HG02763 (cell line): Measurements from ENCODE around the gene LPA.

Experiments used
- ATAC-seq: cut with Tn5 transposase; IDR thresholded peaks from one replicate; pipeline ENCODE4 v1.9.1; 2021; ENCODE audit warnings: mild to moderate bottlenecking, moderate library complexity; ENCODE audit not compliant: unreplicated experiment

LPA gene

DNA sequence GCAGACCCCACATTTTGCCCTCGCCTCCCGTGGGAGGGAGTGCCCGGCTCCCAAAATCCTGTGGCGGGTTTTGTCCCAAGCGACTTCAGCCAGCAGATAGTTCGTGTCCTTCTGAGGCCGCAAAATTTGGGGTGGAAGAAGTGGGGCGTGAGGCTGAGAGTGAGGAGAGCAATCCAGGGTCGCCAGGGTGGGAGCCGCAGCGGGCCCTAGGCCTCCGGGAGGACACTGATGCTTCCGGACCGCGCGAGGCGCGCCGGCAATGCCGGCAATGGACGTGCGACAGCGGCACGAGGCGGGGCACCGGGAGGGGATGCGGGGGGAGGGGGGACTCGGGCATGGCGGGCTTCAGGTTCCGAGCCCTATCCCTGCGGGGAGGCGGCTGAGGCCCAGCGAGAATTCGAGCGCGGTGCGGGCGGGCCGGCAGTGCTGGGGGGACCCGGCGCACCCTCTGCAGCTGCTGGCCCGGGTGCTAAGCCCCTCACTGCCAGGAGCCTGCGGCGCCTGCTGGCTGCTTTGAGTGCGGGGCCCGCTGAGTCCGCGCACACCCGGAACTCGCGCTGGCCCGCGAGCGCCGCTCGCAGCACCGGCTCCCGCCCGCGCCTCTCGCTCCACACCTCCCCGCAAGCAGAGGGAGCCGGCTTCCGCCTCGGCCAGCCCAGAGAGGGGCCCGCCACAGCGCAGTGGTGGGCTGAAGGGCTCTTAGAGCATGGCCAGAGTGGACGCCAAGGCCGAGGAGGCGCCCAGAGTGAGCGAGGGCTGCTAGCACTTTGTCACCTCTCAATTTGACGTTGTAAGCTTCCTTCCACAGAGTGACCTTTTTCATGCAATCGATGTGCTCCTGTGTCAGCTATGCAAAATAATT, 143.8 kb downstream of the LPA start:
- peak; percentile 76 for ATAC-seq

DNA sequence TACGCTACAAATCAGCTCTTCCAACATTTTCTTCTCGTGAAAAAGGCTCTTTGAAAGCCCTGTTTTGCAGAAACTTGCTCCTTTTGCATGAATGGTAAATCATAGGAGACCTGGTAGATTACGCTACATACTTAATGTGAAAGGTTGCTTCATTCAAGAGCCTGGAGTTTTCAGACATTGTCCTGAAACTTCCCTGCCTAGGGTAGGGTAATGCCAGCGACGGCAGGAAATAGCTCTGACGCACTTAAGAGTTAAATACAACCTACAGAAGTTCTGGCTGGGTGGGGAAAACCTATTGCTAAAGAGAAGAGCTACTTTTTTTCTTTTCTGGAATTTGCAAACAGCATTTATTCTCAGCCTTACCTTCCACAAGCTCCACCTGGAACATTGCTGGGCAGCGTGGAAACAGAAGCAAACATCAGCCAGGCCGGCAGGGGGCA, 144.5 kb downstream of the LPA start:
- ATAC-seq: peak; percentile 83

- ATAC-seq: no peak
These were observed 144.9 kb downstream of the LPA start for GRCh38 chr6:160519133-160519532.

- ATAC-seq: no peak
These were observed 150.2 kb downstream of the LPA start for GRCh38 chr6:160513836-160514235.

GRCh38 chr6:160510976-160511617, 153.0 kb downstream of the LPA start:
- no peak for ATAC-seq

DNA sequence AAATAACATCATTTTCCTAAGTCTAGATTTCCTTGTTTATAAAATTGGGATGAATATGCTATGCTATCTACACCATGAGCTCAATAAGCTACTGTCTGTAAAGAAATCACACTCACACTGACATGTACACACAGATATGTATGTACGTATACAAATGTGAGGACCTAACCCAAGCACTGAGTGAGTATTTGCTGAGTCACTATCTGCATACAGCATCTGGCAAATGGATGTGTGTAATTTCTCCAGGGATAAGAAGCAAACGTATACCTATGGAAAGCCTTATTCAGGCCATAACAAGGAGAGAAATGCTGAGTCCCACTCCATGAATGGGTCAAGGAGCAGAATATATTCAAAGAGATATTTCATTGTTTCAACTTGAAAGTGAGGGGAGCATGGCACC, 153.9 kb downstream of the LPA start:
- no peak for ATAC-seq

DNA sequence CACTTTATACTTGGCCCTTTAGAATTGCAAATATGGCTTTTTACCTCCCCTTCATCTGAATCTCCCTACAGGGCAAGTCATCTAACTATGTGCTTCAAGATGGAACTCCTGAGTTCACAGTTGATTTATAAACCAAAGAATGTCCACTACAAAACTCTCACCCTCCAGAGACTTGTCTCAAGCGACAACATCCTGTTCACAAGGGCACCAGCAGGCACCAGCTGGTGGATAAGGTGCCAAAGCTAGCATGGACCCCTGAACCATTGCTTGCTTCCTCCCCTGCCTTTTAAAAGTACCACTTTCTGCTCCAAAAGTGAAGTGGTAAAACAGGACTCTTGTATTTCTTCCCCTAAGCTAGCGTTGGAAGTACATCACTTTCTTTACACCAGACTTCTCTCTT, 154.5 kb downstream of the LPA start:
- ATAC-seq: no peak

GRCh38 chr6:160508599-160508998, 155.5 kb downstream of the LPA start:
- ATAC-seq: no peak

DNA sequence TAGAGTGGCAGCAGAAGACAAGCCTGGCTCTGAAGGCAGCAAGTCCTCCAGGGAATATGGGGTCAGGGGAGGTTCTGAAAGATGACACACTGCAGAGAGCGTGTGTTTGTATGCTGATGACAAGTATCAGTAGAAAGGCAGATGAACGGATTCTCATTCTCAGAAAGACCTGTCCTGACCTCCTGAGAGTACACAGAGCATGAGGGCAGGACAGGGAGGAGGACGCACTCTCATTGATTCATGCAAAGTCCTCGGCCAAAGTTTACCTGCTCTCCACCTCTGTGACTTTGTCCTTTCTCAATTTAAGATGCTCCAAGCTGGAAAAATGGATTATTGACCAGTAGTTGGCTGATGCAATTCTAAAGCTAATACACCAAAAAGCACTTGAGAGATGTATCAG, 156.7 kb downstream of the LPA start:
- no peak for ATAC-seq

DNA sequence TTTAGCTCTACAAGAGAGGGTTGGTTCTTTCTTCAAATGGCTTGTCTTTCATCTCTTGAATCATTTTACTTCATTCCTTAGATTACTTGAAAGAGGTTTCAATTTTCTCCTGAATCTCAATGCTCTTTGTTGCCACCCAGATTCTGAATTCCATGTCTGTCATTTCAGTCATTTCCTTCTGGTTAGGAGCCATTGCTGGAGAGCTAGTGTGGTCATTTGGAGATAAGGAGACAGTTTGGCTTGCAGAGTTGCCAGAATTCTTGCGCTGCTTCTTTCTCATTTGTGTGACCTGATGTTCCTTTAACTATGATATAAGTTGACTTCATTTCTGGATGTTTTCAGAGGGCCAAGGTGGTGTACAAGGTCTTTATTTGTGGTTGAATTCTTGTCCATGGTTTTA, 158.1 kb downstream of the LPA start:
- ATAC-seq: no peak

- ATAC-seq: no peak
These were observed 163.4 kb downstream of the LPA start for GRCh38 chr6:160500639-160501038.

DNA sequence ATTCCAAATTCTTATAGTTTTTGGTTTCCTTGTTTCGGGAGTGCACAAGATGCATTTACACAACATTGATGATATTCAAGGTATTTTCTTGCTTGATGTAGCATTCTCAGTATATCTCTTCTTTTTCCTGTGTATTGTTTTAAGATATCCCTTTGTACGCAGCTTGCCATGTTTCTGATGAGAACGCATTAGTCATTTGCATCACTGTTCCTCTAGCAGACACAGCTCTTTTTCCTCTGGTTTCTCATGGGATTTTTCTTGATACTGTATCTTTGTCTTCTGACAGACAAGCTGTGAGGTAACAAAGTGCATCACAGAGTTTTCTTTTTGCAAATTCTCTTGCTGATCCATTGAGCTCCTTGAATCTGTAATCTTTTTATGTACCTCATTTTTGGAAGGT, 169.5 kb downstream of the LPA start:
- ATAC-seq: no peak

DNA sequence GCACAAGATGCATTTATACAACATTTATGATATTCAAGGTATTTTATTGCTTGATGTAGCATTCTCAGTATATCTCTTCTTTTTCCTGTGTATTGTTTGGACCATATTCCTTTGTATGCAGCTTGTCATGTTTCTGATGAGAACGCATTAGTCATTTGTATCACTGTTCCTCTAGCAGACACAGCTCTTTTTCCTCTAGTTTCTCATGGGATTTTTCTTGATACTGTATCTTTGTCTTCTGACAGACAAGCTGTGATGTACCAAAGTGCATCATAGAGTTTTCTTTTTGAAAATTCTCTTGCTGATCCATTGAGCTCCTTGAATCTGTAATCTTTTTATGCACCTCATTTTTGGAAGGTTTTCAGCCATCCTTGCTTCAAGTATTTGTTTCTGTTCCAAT, 175.0 kb downstream of the LPA start:
- ATAC-seq: no peak

DNA sequence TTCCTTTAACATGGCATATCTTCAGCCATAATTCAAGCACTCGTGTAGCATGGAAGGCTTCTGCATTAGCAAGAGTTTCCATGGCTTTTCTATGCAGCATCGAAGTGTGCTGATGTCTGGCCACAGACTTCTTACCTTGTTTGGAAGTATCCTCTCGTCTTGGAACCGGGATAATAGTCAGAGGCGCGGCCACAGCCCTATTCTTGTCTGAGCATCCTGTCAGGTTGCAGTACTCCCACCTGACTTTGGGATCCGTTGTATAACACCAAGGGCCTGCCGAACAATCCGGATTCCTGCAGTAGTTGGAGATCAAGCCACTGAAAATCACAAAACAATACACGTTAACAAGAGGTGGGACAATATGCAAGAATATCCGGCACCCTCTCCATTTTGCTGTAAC, 177.0 kb downstream of the LPA start:
- no peak for ATAC-seq
